Choroid plexus epithelial cell (primary cell): ENCODE data around the gene TSPAN7.

Experiments
- DNase-seq: peaks from one replicate; pipeline ENCODE4 v3.0.0-alpha.2; 2010; ENCODE audit warnings: low read depth
- H3K4me3 ChIP-seq: 2 replicates; pipeline ENCODE4 v1.5.1; 2011; ENCODE audit warnings: low read depth, mild to moderate bottlenecking, control low read depth, low read length, moderate library complexity
- CTCF ChIP-seq: conservative IDR thresholded peaks from 2 replicates; pipeline ENCODE4 v1.5.1; 2011; ENCODE audit warnings: low read depth, mild to moderate bottlenecking, control low read depth, inconsistent platforms, low read length, moderate library complexity

Gene TSPAN7

GRCh38 chrX:38692961-38693360, 131.6 kb downstream of the TSPAN7 start:
- no peak for DNase-seq
- no peak for TF ChIP-seq CTCF
- H3K4me3 ChIP-seq = no peak overlapping the region

- TF ChIP-seq CTCF = no peak
- DNase-seq = no peak
- no peak overlapping the region for H3K4me3 ChIP-seq
Observed at GRCh38 chrX:38694394-38694793, 133.1 kb downstream of the TSPAN7 start.

GRCh38 chrX:38697461-38697860, 136.1 kb downstream of the TSPAN7 start:
- H3K4me3 ChIP-seq = no peak overlapping the region
- TF ChIP-seq CTCF = no peak
- DNase-seq = no peak

- H3K4me3 ChIP-seq = no peak overlapping the region
- no peak for TF ChIP-seq CTCF
- no peak for DNase-seq
Observed at GRCh38 chrX:38699121-38699520, 137.8 kb downstream of the TSPAN7 start.

GRCh38 chrX:38699696-38700095, 138.4 kb downstream of the TSPAN7 start:
- TF ChIP-seq CTCF = no peak
- DNase-seq = no peak
- no peak overlapping the region for H3K4me3 ChIP-seq

- no peak for TF ChIP-seq CTCF
- no peak for DNase-seq
- H3K4me3 ChIP-seq = no peak overlapping the region
Observed at GRCh38 chrX:38701073-38701472, 139.7 kb downstream of the TSPAN7 start.

GRCh38 chrX:38704146-38704882, 143.0 kb downstream of the TSPAN7 start:
- DNase-seq = no peak
- H3K4me3 ChIP-seq = no peak overlapping the region
- no peak for TF ChIP-seq CTCF
